ENCODE measurements around the gene SAP130.

SAP130 gene

DNA sequence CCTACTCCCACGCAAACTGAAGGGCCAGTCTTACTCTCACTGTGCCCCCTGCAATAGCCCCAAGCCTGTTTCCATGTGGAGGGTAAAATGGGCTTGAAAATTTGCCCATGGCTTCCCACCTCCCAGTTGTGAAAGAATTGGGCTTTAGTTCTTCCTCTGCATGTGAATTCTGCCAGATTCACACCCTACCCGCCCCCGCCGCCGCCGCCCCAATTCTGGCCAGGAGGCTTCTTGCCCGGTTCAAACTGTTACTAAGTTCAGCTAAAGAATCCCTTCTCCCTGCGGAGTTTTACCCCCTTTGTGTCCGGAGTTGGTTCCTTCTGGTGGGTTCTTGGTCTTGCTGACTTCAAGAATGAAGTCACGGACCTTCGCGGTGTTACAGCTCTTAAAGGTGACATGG, 25.5 kb upstream of the SAP130 start:
- no peak overlapping the region for H3K4me2 ChIP-seq (ENCODE audit: low read depth, low read length)
- H3K9ac ChIP-seq (ENCODE audit: low read length) = no peak overlapping the region
- no peaks in the 10 kb centered on the region for H3F3A ChIP-seq (ENCODE audit: insufficient read depth, low read length)
- H3K27me3 ChIP-seq (replicated peaks; ENCODE audit: insufficient read depth, low read length) = no peaks in the 10 kb centered on the region
- no peaks in the 10 kb centered on the region for H3K9me2 ChIP-seq (replicated peaks; ENCODE audit: insufficient read depth, low read length)
- no peak overlapping the region for H3K27ac ChIP-seq (ENCODE audit: low read length)
- TF ChIP-seq EZH2phosphoT487 (IDR thresholded peaks at IDR 0.05; ENCODE audit: low read length) = no peak
- TF ChIP-seq, protein P1, sequence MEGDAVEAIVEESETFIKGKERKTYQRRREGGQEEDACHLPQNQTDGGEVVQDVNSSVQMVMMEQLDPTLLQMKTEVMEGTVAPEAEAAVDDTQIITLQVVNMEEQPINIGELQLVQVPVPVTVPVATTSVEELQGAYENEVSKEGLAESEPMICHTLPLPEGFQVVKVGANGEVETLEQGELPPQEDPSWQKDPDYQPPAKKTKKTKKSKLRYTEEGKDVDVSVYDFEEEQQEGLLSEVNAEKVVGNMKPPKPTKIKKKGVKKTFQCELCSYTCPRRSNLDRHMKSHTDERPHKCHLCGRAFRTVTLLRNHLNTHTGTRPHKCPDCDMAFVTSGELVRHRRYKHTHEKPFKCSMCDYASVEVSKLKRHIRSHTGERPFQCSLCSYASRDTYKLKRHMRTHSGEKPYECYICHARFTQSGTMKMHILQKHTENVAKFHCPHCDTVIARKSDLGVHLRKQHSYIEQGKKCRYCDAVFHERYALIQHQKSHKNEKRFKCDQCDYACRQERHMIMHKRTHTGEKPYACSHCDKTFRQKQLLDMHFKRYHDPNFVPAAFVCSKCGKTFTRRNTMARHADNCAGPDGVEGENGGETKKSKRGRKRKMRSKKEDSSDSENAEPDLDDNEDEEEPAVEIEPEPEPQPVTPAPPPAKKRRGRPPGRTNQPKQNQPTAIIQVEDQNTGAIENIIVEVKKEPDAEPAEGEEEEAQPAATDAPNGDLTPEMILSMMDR (IDR thresholded peaks at IDR 0.05; ENCODE audit: low read length) = no peak
- TF ChIP-seq EZH2 (optimal IDR thresholded peaks at IDR 0.05; ENCODE audit: low read depth, low read length) = no peak
- DNase-seq = no peak
- no peaks in the 10 kb centered on the region for H4K20me1 ChIP-seq (ENCODE audit: insufficient read depth, low read length)
- no peaks in the 10 kb centered on the region for H3K9me3 ChIP-seq (replicated peaks; ENCODE audit: insufficient read depth, low read length)
- H3K79me2 ChIP-seq (ENCODE audit: low read length) = no peaks in the 10 kb centered on the region
- H3K4me1 ChIP-seq (ENCODE audit: low read length) = no peaks in the 10 kb centered on the region
- H3K36me3 ChIP-seq (replicated peaks; ENCODE audit: insufficient read depth, low read length) = no peaks in the 10 kb centered on the region
- H3K4me3 ChIP-seq (ENCODE audit: low read length) = no peak overlapping the region
- no peak overlapping the region for H2AFZ ChIP-seq (ENCODE audit: low read length)

DNA sequence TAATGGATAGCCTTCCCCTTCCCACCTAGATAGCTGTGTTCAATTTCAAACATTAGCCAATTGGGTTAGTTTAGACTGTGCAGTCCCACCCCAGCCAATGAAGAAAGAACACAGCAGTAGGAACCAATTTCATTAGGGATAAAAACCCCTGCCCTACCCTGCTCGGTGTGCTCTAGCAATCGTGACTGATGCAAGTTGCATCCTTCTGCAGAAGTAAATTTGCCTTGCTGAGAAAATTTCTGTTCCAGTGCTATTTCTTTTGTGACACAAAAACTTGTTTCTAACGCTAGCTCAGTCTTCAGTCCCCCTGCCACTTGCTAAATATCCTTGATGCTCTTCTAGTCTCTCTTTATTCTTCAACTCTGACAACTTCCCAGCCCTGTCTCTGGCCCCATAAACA, 15.2 kb upstream of the SAP130 start:
- no peaks in the 10 kb centered on the region for H3K79me2 ChIP-seq (ENCODE audit: low read length)
- no peaks in the 10 kb centered on the region for H3K9me3 ChIP-seq (replicated peaks; ENCODE audit: insufficient read depth, low read length)
- no peaks in the 10 kb centered on the region for H3K36me3 ChIP-seq (replicated peaks; ENCODE audit: insufficient read depth, low read length)
- no peaks in the 10 kb centered on the region for H3K27me3 ChIP-seq (replicated peaks; ENCODE audit: insufficient read depth, low read length)
- TF ChIP-seq, protein P1 (IDR thresholded peaks at IDR 0.05; ENCODE audit: low read length) = no peak
- TF ChIP-seq EZH2phosphoT487 (IDR thresholded peaks at IDR 0.05; ENCODE audit: low read length) (no peak), EZH2 (optimal IDR thresholded peaks at IDR 0.05; ENCODE audit: low read depth, low read length) (no peak)
- H2AFZ ChIP-seq (ENCODE audit: low read length) = no peak overlapping the region
- H3K9ac ChIP-seq (ENCODE audit: low read length) = no peak overlapping the region
- H3K4me3 ChIP-seq (ENCODE audit: low read length) = no peak overlapping the region
- H3K27ac ChIP-seq (ENCODE audit: low read length) = no peak overlapping the region
- H3K4me2 ChIP-seq (ENCODE audit: low read depth, low read length) = no peak overlapping the region
- no peaks in the 10 kb centered on the region for H3K4me1 ChIP-seq (ENCODE audit: low read length)
- no peaks in the 10 kb centered on the region for H3K9me2 ChIP-seq (replicated peaks; ENCODE audit: insufficient read depth, low read length)
- no peaks in the 10 kb centered on the region for H4K20me1 ChIP-seq (ENCODE audit: insufficient read depth, low read length)
- H3F3A ChIP-seq (ENCODE audit: insufficient read depth, low read length) = no peaks in the 10 kb centered on the region
- DNase-seq = no peak

DNA sequence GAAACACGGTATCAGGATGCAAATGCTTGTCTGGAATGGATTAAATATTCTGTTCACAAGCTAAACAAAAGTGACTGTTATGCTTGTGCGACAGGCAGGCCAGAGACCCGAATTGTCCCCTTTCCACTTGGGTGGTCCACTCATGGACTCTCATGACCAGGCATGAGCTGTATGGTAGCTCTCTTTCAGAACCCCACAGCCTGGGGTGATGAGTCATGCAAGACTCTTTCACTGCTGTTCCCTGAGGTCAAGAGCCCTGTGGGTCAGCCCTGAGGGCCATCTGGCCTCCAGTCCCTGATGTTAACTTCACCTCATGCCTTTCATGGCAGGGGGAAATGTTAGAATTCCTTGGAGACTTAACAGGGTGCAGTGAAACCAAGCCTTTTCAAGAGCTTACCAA, 13.7 kb upstream of the SAP130 start:
- TF ChIP-seq, protein P1 (IDR thresholded peaks at IDR 0.05; ENCODE audit: low read length) = no peak
- no peak for TF ChIP-seq EZH2 (optimal IDR thresholded peaks at IDR 0.05; ENCODE audit: low read depth, low read length)
- TF ChIP-seq EZH2phosphoT487 (IDR thresholded peaks at IDR 0.05; ENCODE audit: low read length) = no peak
- no peak for DNase-seq
- no peaks in the 10 kb centered on the region for H3F3A ChIP-seq (ENCODE audit: insufficient read depth, low read length)
- no peak overlapping the region for H3K4me3 ChIP-seq (ENCODE audit: low read length)
- no peaks in the 10 kb centered on the region for H3K9me2 ChIP-seq (replicated peaks; ENCODE audit: insufficient read depth, low read length)
- H3K79me2 ChIP-seq (ENCODE audit: low read length) = no peaks in the 10 kb centered on the region
- H3K4me2 ChIP-seq (ENCODE audit: low read depth, low read length) = no peak overlapping the region
- H3K27ac ChIP-seq (ENCODE audit: low read length) = no peak overlapping the region
- no peaks in the 10 kb centered on the region for H3K36me3 ChIP-seq (replicated peaks; ENCODE audit: insufficient read depth, low read length)
- no peaks in the 10 kb centered on the region for H3K4me1 ChIP-seq (ENCODE audit: low read length)
- H2AFZ ChIP-seq (ENCODE audit: low read length) = no peak overlapping the region
- no peaks in the 10 kb centered on the region for H3K27me3 ChIP-seq (replicated peaks; ENCODE audit: insufficient read depth, low read length)
- H3K9me3 ChIP-seq (replicated peaks; ENCODE audit: insufficient read depth, low read length) = no peaks in the 10 kb centered on the region
- H3K9ac ChIP-seq (ENCODE audit: low read length) = no peak overlapping the region
- H4K20me1 ChIP-seq (ENCODE audit: insufficient read depth, low read length) = no peaks in the 10 kb centered on the region

All from MM.1S (cell line).